GM21381 (cell line): Measurements from ENCODE around the gene PGAP3.

Source experiments
- ATAC-seq: cut with Tn5 transposase; IDR thresholded peaks from one replicate; pipeline ENCODE4 v1.9.1; 2021; ENCODE audit warnings: mild to moderate bottlenecking, moderate library complexity; ENCODE audit not compliant: unreplicated experiment

PGAP3 gene

GRCh38 chr17:39660397-39661385, 27.2 kb downstream of the PGAP3 start:
- no peak for ATAC-seq

DNA sequence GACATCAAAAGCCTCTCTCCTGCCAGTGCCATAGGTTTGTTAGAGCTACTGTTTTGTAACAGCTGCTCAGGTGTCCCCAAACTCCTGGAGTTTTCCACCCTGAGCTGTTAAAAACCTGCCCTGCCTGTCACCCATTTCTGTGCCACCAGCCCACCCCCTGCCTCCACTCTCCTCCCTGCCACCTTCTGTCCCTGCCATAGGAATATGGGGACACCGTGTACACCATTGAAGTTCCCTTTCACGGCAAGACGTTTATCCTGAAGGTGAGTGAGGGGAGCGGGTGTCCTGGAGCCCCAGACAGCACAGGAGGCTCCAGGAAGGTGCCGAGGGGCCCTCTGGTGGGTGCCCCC, 27.9 kb downstream of the PGAP3 start:
- ATAC-seq, result no peak

GRCh38 chr17:39659279-39660010, 28.4 kb downstream of the PGAP3 start:
- no peak for ATAC-seq

DNA sequence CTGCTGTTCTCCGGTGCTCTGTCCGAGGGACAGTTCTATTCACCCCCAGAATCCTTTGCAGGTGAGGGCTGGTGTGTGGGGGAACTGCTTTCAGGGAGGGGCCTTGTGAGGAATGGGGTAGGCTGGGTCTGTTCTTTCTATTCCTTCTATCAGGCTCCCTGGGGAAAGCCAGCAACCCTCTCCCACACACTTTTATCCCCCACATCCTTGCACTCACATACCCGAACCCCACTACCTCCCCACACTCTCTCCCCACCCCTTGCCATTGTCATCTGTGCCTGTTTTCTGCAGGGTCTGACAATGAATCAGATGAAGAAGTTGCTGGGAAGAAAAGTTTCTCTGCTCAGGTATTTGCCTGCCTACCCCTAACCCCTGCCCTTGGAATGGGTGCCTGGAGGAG, 29.1 kb downstream of the PGAP3 start:
- no peak for ATAC-seq

- no peak for ATAC-seq
These were observed 29.5 kb downstream of the PGAP3 start for GRCh38 chr17:39658346-39658745.

DNA sequence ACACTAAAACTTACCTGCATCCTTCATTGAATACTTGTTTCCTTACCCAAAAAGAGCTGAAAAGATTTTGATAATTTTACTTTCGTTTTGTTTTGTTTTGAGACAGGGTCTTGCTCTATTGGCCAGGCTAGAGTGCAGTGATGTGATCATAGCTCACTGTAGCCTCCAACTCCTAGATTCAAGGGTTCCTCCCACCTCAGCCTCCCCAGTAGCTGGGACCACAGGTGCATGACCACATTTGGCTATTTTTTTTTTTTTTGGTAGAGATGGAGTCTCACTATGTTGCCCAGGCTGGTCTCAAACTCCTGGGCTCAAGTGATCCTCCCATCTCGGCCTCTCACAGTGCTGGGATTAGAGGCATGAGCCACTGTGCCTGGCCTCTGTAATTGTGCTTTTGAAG, 32.8 kb downstream of the PGAP3 start:
- no peak for ATAC-seq

DNA sequence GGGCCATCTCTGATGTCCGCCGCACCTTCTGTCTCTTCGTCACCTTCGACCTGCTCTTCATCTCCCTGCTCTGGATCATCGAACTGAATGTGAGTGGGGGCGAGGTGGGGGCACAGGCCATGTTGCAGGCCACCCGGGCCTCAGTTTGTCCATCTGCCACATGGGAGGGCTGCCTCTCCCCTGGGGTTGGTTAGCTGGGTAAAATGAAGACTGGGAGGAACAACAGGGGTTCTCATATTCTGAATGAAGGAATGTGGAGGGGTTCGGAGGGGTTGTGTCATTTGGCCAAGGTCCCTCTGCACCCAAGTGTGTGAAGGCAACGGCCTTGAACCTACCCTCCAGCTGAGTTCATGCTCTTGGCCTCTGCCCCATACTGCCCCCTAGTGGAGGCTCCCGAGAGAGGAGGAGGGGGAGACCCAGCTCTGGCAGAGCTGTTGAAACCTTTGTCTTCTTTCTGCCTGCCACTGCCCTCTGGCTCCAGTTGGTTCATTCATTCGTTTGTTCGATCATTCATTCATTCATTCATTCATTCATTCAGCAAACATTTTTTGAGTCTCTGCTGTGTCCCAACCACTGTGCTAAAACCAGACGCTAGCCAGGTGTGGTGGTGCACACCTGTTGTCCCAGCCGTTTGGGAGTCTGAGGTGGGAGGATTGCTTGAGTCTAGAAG, 34.1 kb downstream of the PGAP3 start:
- ATAC-seq, result no peak

- ATAC-seq, result no peak
These were observed 34.6 kb downstream of the PGAP3 start for GRCh38 chr17:39653316-39653661.

DNA sequence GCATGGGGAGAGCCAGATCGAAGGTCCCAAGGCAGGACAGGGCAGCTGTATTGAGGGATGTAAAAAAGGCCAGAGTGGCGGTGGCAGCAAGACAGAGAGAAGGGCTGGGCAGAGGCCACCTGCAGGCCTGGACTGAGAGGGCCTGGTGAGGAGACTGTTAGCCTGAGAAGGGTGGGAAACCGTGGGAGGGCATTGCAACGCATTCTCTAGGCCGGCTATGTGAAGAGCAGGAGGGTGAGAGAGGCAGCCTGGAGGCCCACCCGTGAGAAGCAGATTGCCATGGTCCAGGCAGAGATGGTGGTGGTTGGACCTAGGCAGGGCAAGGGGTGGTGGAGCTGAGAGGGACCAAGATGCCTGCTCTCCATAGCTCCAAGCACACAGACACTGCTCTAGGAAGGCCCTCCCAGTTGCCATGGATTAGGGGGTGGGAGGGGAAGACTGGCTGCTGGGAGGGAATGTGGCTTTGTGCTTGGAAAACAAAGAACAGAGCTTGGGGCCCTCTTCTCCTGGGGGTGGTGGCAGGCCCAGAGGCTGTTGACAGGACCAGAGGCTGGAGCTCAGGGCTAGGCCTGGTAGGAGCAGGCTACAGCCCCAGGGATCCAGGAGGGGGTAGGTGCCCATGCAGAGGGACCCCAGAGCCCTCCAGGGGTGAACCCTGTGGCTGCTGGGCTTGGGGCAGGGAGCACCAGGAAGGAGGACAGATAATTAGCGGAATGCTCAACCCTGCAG, 35.1 kb downstream of the PGAP3 start:
- ATAC-seq, result no peak

DNA sequence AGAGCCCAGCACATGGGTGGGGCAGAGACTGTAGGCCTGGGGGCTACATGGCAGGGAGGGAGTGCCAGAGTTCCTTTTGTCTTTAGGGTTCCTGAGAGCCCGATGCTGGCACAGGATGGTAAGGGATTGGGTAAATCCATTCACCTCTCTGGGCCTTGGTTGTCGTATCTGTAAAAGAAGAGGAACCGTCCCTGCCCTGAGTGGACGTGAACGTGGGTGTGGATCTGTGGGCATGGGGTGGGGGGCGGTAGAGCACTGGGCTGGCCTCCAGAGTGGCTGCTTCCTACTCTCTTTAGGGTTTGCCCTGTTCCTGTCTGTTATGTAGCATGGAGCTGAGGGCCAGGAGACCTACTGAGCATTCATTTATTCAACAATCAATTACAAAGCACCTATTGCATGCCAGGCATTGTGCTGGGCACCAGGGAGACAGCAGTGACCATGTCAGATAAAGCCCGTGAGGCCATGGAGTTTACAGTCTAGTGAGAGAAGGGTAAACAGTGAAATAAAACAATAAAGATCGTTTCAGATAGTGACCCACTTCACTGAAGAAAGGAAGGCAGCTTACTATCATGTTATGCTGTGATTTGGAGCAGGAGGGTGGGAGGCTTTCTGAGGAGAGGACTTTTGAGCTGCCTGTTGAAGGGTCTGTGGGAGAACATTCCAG, 35.8 kb downstream of the PGAP3 start:
- ATAC-seq, result no peak

DNA sequence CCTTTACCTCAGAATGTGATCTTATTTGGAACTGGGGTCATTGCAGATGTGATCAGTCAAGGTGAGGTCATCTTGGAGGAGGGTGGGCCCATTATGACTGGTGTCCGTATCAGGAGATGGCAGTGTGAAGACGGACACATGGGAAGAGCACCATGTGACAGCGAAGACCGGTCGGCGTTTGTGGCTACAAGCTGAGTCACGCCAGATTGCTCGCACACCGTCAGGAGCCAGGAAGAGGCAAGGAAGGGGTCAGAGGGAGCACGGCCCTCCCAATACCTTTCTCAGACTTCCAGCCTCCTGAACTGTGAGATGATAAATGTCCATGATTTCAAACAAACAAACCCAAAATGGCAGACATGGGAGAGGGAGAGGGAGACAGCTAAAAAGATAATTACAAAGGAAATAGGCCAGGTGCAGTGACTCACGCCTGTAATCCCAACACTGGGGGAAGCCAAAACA, 37.7 kb downstream of the PGAP3 start:
- ATAC-seq, result no peak

GRCh38 chr17:39648616-39649366, 39.1 kb downstream of the PGAP3 start:
- ATAC-seq, result no peak

DNA sequence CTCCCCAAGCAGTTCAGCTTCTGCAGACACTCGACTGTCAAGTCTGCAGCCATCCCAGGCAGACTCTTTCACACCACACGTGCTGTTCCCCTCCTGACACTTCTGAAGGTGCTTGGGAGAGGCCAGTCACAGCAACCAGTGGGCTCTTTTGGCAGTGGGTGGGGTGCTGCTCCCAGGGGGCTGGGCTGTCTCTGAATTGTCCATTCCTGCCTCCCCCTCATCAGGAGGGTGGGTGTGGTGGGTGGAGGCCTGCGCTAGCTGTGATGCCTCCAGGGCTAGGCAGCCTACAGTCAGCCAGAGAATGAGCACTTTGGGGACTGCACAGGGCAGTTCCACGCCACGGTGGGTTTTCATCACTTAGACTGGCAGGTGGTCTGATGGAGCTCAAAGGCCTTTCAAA, 40.6 kb downstream of the PGAP3 start:
- no peak for ATAC-seq

- ATAC-seq, result no peak
These were observed 44.6 kb downstream of the PGAP3 start for GRCh38 chr17:39643271-39643670.

GRCh38 chr17:39642291-39643074, 45.4 kb downstream of the PGAP3 start:
- ATAC-seq, result no peak

- no peak for ATAC-seq
These were observed 46.0 kb downstream of the PGAP3 start for GRCh38 chr17:39641883-39642282.

DNA sequence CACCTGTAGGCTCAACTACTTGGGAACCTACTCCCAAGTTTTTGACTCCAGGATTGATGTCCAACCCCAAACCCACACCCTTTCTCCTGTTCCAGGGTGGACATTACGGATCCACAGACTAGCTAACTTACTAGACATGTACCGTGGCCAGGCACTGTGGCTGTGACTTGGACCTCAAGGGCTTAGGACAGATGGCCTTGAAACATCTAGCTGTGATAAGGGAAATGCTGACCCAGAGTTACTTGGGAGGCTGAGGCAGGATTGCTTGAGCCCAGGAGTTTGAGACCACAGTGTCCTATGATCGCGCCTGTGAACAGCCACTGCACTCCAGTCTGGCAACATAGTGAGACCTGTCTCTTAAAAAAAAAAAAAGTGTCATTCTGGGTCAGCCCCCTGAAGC, 46.8 kb downstream of the PGAP3 start:
- no peak for ATAC-seq

DNA sequence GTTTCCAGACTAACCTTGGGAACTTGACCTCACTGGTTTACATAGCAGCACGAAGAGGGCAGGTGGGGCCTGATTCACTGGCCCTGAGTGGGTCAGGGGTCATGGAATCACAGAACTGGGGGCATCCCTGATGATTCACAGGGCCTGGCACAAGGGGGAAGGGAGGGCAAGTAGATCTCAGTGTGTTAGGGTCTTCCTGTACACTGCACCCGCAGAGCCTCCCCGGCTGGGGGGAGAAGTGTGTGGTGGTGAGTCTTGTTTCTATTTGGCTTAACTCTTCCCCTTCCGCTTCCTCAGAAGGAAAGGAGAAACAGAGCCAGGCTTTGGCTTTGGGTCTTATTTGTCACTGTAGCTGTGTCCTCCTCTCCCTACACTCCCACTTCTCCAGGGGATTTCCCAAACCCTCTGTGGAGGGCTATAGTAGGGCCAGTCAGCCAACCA, 47.2 kb downstream of the PGAP3 start:
- no peak for ATAC-seq
